ENCODE data around the gene CMTM7. TPM values are rescaled to one million over a fixed set of nuclear protein-coding genes. Genes with fewer than 3 reads are reported as not detected.

The CMTM7 gene
- total RNA-seq, 1 donor from 2014 or later: 18.0 TPM

GRCh38 chr3:32431481-32431880 lies 39.8 kb downstream of the CMTM7 start:
- TF ChIP-seq, protein P1, sequence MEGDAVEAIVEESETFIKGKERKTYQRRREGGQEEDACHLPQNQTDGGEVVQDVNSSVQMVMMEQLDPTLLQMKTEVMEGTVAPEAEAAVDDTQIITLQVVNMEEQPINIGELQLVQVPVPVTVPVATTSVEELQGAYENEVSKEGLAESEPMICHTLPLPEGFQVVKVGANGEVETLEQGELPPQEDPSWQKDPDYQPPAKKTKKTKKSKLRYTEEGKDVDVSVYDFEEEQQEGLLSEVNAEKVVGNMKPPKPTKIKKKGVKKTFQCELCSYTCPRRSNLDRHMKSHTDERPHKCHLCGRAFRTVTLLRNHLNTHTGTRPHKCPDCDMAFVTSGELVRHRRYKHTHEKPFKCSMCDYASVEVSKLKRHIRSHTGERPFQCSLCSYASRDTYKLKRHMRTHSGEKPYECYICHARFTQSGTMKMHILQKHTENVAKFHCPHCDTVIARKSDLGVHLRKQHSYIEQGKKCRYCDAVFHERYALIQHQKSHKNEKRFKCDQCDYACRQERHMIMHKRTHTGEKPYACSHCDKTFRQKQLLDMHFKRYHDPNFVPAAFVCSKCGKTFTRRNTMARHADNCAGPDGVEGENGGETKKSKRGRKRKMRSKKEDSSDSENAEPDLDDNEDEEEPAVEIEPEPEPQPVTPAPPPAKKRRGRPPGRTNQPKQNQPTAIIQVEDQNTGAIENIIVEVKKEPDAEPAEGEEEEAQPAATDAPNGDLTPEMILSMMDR (IDR thresholded peaks at IDR 0.05; ENCODE audit: unreplicated experiment): no peak
- Mint-ChIP-seq H3K4me3 (no peak overlapping the region), H3K27me3 (ENCODE audit: low read depth) (no peaks in the 10 kb centered on the region), H3K36me3 (no peaks in the 10 kb centered on the region), H3K27ac (no peak overlapping the region), H3K4me1 (no peaks in the 10 kb centered on the region), H3K9me3 (no peaks in the 10 kb centered on the region)
- no peak for DNase-seq (ENCODE audit: low spot score in 2 of 2, unreplicated experiment in 2 of 2)

DNA sequence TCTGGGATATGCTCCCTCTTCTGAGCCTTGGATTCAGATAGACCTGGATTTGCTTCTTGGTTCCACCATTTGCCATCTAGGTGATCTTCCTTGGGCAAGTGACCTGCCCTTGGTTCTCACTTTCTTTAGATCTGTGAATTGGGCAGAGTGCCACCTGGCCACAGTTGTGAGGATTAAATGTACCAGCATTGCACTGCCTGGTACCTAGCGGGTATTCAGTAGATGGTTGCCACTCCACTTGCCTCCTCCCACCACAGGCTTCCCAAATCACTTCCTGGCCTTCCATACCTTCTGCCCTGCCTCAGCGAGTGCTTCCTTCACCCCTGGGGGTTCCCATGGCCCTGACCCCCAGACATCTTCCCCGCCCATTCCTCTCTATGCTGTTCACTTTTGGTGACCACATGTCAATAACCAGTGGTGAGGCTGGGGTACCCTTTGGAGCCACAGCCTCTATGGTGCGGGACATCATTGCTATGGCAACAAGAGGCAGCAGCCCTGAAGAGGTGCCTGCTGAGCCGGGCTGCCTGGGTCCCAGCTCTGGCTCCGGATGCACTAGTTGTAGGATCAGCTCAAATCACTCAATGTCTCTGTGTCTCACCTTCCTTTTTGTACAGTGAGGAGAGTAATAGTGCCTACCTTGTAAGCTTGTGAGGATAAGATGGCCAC lies 40.5 kb downstream of the CMTM7 start:
- H3K27ac Mint-ChIP-seq: no peak overlapping the region
- H3K9me3 Mint-ChIP-seq: no peaks in the 10 kb centered on the region
- no peaks in the 10 kb centered on the region for H3K36me3 Mint-ChIP-seq

DNA sequence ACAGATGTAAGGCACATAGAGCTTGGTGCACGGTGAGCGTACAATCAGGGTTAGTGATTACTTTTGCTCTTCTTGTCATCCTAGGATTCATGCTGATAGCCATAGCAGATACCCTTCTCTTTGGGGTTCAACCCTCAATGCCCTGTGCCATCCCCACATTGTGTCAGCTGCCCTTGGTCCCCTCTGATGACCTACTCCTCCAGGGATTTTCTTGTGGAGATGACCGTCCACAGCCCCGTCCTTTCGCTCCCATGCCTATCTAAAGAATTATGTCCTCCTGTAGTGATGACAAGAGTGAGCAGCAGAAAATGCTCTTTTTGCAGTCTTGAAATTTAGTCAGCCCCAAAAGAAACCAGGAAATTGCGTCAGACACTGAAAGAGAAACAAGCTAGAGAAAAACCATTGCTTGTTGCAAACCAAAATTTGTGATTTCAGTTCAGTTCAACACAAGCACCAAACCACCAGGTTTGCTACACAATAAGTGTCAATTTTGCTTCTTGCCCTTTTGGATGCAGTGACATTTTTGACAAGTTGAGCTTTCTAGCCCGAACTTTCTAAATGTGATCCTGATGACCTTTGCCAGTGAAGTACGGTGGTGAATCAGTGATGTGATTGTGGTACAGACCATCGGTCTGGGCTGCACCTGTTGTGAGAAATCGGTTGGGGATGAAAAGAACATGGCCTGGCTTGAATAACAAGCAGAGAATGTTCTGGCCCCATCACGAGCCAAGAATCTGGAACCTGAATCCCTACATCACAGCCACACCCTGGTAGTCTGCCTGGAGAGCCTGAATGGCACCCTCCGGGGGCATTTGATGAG lies 41.3 kb downstream of the CMTM7 start:
- H3K27ac Mint-ChIP-seq: no peak overlapping the region
- H3K36me3 Mint-ChIP-seq: no peaks in the 10 kb centered on the region
- H3K27me3 Mint-ChIP-seq (ENCODE audit: low read depth): no peaks in the 10 kb centered on the region
- H3K4me3 Mint-ChIP-seq: no peak overlapping the region
- no peak for DNase-seq (ENCODE audit: low spot score in 2 of 2, unreplicated experiment in 2 of 2)
- H3K4me1 Mint-ChIP-seq: no peaks in the 10 kb centered on the region
- TF ChIP-seq, protein P1 (IDR thresholded peaks at IDR 0.05; ENCODE audit: unreplicated experiment): no peak
- H3K9me3 Mint-ChIP-seq: no peaks in the 10 kb centered on the region

More for the DNA sequence above, 40.5 kb downstream of the CMTM7 start:
- no peak overlapping the region for H3K4me3 Mint-ChIP-seq
- no peaks in the 10 kb centered on the region for H3K27me3 Mint-ChIP-seq (ENCODE audit: low read depth)
- no peaks in the 10 kb centered on the region for H3K4me1 Mint-ChIP-seq
- TF ChIP-seq, protein P1 (IDR thresholded peaks at IDR 0.05; ENCODE audit: unreplicated experiment): no peak
- no peak for DNase-seq (ENCODE audit: low spot score in 2 of 2, unreplicated experiment in 2 of 2)

GRCh38 chr3:32434206-32434605 lies 42.6 kb downstream of the CMTM7 start:
- H3K36me3 Mint-ChIP-seq: no peaks in the 10 kb centered on the region
- no peak overlapping the region for H3K4me3 Mint-ChIP-seq
- TF ChIP-seq, protein P1 (IDR thresholded peaks at IDR 0.05; ENCODE audit: unreplicated experiment): no peak
- H3K4me1 Mint-ChIP-seq: peaks cover 12% of the 10 kb centered on the region
- H3K27me3 Mint-ChIP-seq (ENCODE audit: low read depth): no peaks in the 10 kb centered on the region
- DNase-seq (ENCODE audit: low spot score in 2 of 2, unreplicated experiment in 2 of 2): no peak
- H3K9me3 Mint-ChIP-seq: no peaks in the 10 kb centered on the region
- no peak overlapping the region for H3K27ac Mint-ChIP-seq

- TF ChIP-seq, protein P1 (IDR thresholded peaks at IDR 0.05; ENCODE audit: unreplicated experiment): no peak
- H3K4me1 Mint-ChIP-seq: peaks cover 15% of the 10 kb centered on the region
- DNase-seq (ENCODE audit: low spot score in 2 of 2, unreplicated experiment in 2 of 2): no peak
- no peaks in the 10 kb centered on the region for H3K9me3 Mint-ChIP-seq
- no peak overlapping the region for H3K4me3 Mint-ChIP-seq
- H3K36me3 Mint-ChIP-seq: no peaks in the 10 kb centered on the region
- H3K27me3 Mint-ChIP-seq (ENCODE audit: low read depth): no peaks in the 10 kb centered on the region
- no peak overlapping the region for H3K27ac Mint-ChIP-seq
These were observed 44.5 kb downstream of the CMTM7 start for GRCh38 chr3:32435911-32436815.

Measured in mesothelial cell of epicardium (in vitro differentiated cells).